ENCODE measurements around the gene RASA2. TPM values are rescaled to one million over a fixed set of nuclear protein-coding genes. Genes with fewer than 3 reads are reported as not detected.

Gene RASA2
- total and polyA plus RNA-seq, 9 of the 15 experiments (the other 6 are each of a cell fraction or from before 2014, with no cell fraction given), result 2.0 to 12.8 (median 9.5) TPM

GRCh38 chr3:141605883-141606282 is 119.1 kb downstream of the RASA2 start:
- H3K36me3 ChIP-seq (ENCODE audit: control insufficient read depth, insufficient read depth, low read length), result peaks cover 24% of the 10 kb centered on the region
- no peaks in the 10 kb centered on the region for H3K4me1 ChIP-seq (replicated peaks in 1 of 2; ENCODE audit: control insufficient read depth in 2 of 2, insufficient read depth in 2 of 2, low read length in 2 of 2)
- TF ChIP-seq HEY1 (CRISPR knock-in tag; IDR thresholded peaks at IDR 0.05; ENCODE audit: borderline replicate concordance) (no peak), GATA2 (CRISPR knock-in tag; IDR thresholded peaks at IDR 0.05) (no peak), ZNF41 (CRISPR knock-in tag; conservative IDR thresholded peaks at IDR 0.05) (no peak), ESRRB (CRISPR knock-in tag; IDR thresholded peaks at IDR 0.05; ENCODE audit: borderline replicate concordance) (no peak), RFX7 (CRISPR knock-in tag; IDR thresholded peaks at IDR 0.05) (no peak), NFRKB (IDR thresholded peaks at IDR 0.05; ENCODE audit: low read depth) (no peak), STAT6 (CRISPR knock-in tag; IDR thresholded peaks at IDR 0.05) (no peak), ATF2 (CRISPR knock-in tag; IDR thresholded peaks at IDR 0.05) (no peak), RBFOX2 (IDR thresholded peaks at IDR 0.05; ENCODE audit: low read depth, low read length) (no peak)
- CTCF ChIA-PET (ENCODE audit: low intra/inter-chr PET ratio), result no interaction called here
- DNase-seq (ENCODE audit: extremely low read depth in 1 of 4, low spot score in 3 of 4) (no peak), FAIRE-seq (no peak), ATAC-seq (no peak)
- POLR2A ChIA-PET, result interaction anchor here (1.2 kb wide), 1 partner anchor 16 kb away, joined by 4 read pairs; no protein-coding TSS in a partner anchor
- H4K20me1 ChIP-seq (replicated peaks; ENCODE audit: control insufficient read depth, insufficient read depth, low read length), result no peaks in the 10 kb centered on the region
- H3K4me2 ChIP-seq (ENCODE audit: insufficient read depth, low read length), result no peak overlapping the region
- H3K27me3 ChIP-seq (ENCODE audit: control insufficient read depth in 2 of 2, insufficient read depth in 2 of 2, low read length in 2 of 2), result no peaks in the 10 kb centered on the region
- intact Hi-C loops (cut with micrococcal nuclease) (no loop called here), in situ Hi-C loops (cut with MboI) (no loop called here)
- 0 out of 2 replicates have a peak, but pooled peaks cover 3% of the 10 kb centered on the region for H3K9me3 ChIP-seq (replicated peaks; ENCODE audit: control insufficient read depth, insufficient read depth, low read depth, low read length)
- H3K4me3 ChIP-seq, result no peak overlapping the region
- H3K9me1 ChIP-seq (ENCODE audit: control insufficient read depth, insufficient read depth, low read length), result no peaks in the 10 kb centered on the region
- 50% methylated on average over 2 of the region's 2 CpGs for WGBS (ENCODE audit: insufficient coverage, low coverage, missing lambda C conversion rate)
- no peak overlapping the region for H3K9ac ChIP-seq (ENCODE audit: insufficient read depth in 1 of 2, low read depth in 2 of 2, low read length in 2 of 2)
- no peaks in the 10 kb centered on the region for H3K79me2 ChIP-seq (ENCODE audit: control insufficient read depth, insufficient read depth, low read length)
- no peak overlapping the region for H2AFZ ChIP-seq (ENCODE audit: low read depth, low read length)
- no peak overlapping the region for H3K27ac ChIP-seq (ENCODE audit: extremely low read depth, low read depth, low read length)
- BruUV-seq (replicated peaks), result no TSS peak

Data from K562 (cell line).